Ectodermal cell (in vitro differentiated cells): ENCODE measurements around the gene MNS1. TPM values are rescaled to one million over a fixed set of nuclear protein-coding genes. Genes with fewer than 3 reads are reported as not detected.
A peak's percentile ranks its signal among the peaks of the same experiment; 100 is the strongest.
"Not testable (repeated sequence)": the region's sequence is repeated elsewhere in the genome, so short reads cannot be mapped to it uniquely, and the experiment has no call there.

ENCODE experiments used
- H3K27ac ChIP-seq: 2 replicates; pipeline ENCODE4 v1.7.0; 2013; ENCODE audit warnings: mild to moderate bottlenecking, low read depth, low read length; ENCODE audit not compliant: insufficient read depth, poor library complexity, severe bottlenecking
- H3K27me3 ChIP-seq: 2 replicates; pipeline ENCODE4 v1.7.0; 2013; ENCODE audit warnings: mild to moderate bottlenecking, low read length; ENCODE audit not compliant: insufficient read depth, control insufficient read depth, poor library complexity, severe bottlenecking
- H3K36me3 ChIP-seq: one replicate; pipeline ENCODE4 v1.7.0; 2013; ENCODE audit warnings: low read length; ENCODE audit not compliant: control insufficient read depth, insufficient read depth
- H3K4me1 ChIP-seq: one replicate; pipeline ENCODE4 v1.7.0; 2013; ENCODE audit warnings: low read length; ENCODE audit not compliant: control insufficient read depth, insufficient read depth
- H3K4me3 ChIP-seq: 2 replicates; pipeline ENCODE4 v1.7.0; 2013; ENCODE audit warnings: low read depth, low read length, control low read depth; ENCODE audit not compliant: insufficient read depth
- H3K9me3 ChIP-seq: 2 replicates; pipeline ENCODE4 v1.7.0; 2013; ENCODE audit warnings: mild to moderate bottlenecking, low read length, moderate library complexity; ENCODE audit not compliant: control insufficient read depth
- WGBS, 2 experiments: methylation state at CpG; one replicate each; pipeline ENCODE4 v1.1.7; 2013; ENCODE audit warnings: missing lambda C conversion rate in 2 of 2; 5-methylcytosine and 5-hydroxymethylcytosine counted together
- polyA plus RNA-seq, 4 experiments: library from polyadenylated mRNA; stranded (reverse); fragments of 50-300 nt; gene quantifications; one replicate each; pipeline ENCODE4 v1.2.3, GENCODE V29; 2013

Gene MNS1
- 5.1 TPM for polyA plus RNA-seq (2013, experiment 1 of 4)
- 4.7 TPM for polyA plus RNA-seq (2013, experiment 2 of 4)
- polyA plus RNA-seq (2013, experiment 3 of 4): 3.8 TPM
- polyA plus RNA-seq (2013, experiment 4 of 4): 3.5 TPM

GRCh38 chr15:56464893-56465520 is at the start of gene MNS1:
Gene MNS1, minus strand, starts transcription at chr15:56465137. Its CDS starts 165 bp downstream, at chr15:56464972.
- Histone ChIP-seq H3K4me3 (peak within 1 kb of the TSS; percentile 38), H3K36me3 (no peaks in the 10 kb centered on the region), H3K27me3 (peaks cover 12% of the 10 kb centered on the region), H3K27ac (no peak within 1 kb of the TSS), H3K4me1 (no peaks in the 10 kb centered on the region), H3K9me3 (no peaks in the 10 kb centered on the region)
- 30 to 31% methylated on average over 38 of the region's 38 CpGs for WGBS, 2 experiments

- Histone ChIP-seq H3K27me3 (no peaks in the 10 kb centered on the region), H3K9me3 (no peaks in the 10 kb centered on the region), H3K36me3 (no peaks in the 10 kb centered on the region), H3K27ac (no peak overlapping the region), H3K4me3 (no peak overlapping the region), H3K4me1 (no peaks in the 10 kb centered on the region)
- WGBS, 2 experiments: 71% methylated on average over 7 of the region's 7 CpGs
These were observed 31.7 kb upstream of the MNS1 start for GRCh38 chr15:56496635-56497034.

GRCh38 chr15:56495533-56495932 is 30.6 kb upstream of the MNS1 start:
- Histone ChIP-seq H3K27ac (no peak overlapping the region), H3K27me3 (no peaks in the 10 kb centered on the region), H3K4me1 (no peaks in the 10 kb centered on the region), H3K9me3 (no peaks in the 10 kb centered on the region), H3K4me3 (no peak overlapping the region), H3K36me3 (no peaks in the 10 kb centered on the region)
- WGBS, 2 experiments: 87% methylated on average over 3 of the region's 3 CpGs

- no peaks in the 10 kb centered on the region for H3K4me1 ChIP-seq
- WGBS, 2 experiments: 84 to 88% methylated on average over 3 of the region's 3 CpGs
- no peak overlapping the region for H3K27ac ChIP-seq
- no peak overlapping the region for H3K4me3 ChIP-seq
- no peaks in the 10 kb centered on the region for H3K27me3 ChIP-seq
- no peaks in the 10 kb centered on the region for H3K36me3 ChIP-seq
- H3K9me3 ChIP-seq: no peaks in the 10 kb centered on the region
These were observed 30.1 kb upstream of the MNS1 start for GRCh38 chr15:56495053-56495452.

- Histone ChIP-seq H3K36me3 (no peaks in the 10 kb centered on the region), H3K9me3 (no peaks in the 10 kb centered on the region), H3K4me1 (no peaks in the 10 kb centered on the region), H3K27ac (no peak overlapping the region), H3K27me3 (no peaks in the 10 kb centered on the region), H3K4me3 (no peak overlapping the region)
- 92 to 93% methylated on average over 4 of the region's 4 CpGs for WGBS, 2 experiments
These were observed 28.0 kb upstream of the MNS1 start for GRCh38 chr15:56492791-56493555.

GRCh38 chr15:56492236-56492635 is 27.3 kb upstream of the MNS1 start:
- H3K36me3 ChIP-seq: no peaks in the 10 kb centered on the region
- no peaks in the 10 kb centered on the region for H3K4me1 ChIP-seq
- WGBS, 2 experiments: 91 to 94% methylated on average over 3 of the region's 3 CpGs
- no peak overlapping the region for H3K4me3 ChIP-seq
- no peaks in the 10 kb centered on the region for H3K27me3 ChIP-seq
- H3K27ac ChIP-seq: no peak overlapping the region
- H3K9me3 ChIP-seq: no peaks in the 10 kb centered on the region

- H3K4me1 ChIP-seq: no peaks in the 10 kb centered on the region
- WGBS, 2 experiments: 45 to 46% methylated on average over 5 of the region's 5 CpGs
- H3K27ac ChIP-seq: no peak overlapping the region
These were observed 26.3 kb upstream of the MNS1 start for GRCh38 chr15:56491110-56491722.

GRCh38 chr15:56490461-56490860 is 25.5 kb upstream of the MNS1 start:
- Histone ChIP-seq H3K27ac (no peak overlapping the region), H3K4me1 (no peaks in the 10 kb centered on the region), H3K4me3 (no peak overlapping the region), H3K27me3 (no peaks in the 10 kb centered on the region), H3K36me3 (no peaks in the 10 kb centered on the region), H3K9me3 (no peaks in the 10 kb centered on the region)
- 93 to 100% methylated on average over 1 of the region's 1 CpG for WGBS, 2 experiments

More at GRCh38 chr15:56491110-56491722, 26.3 kb upstream of the MNS1 start:
- Histone ChIP-seq H3K4me3 (no peak overlapping the region), H3K27me3 (no peaks in the 10 kb centered on the region), H3K36me3 (no peaks in the 10 kb centered on the region), H3K9me3 (no peaks in the 10 kb centered on the region)

- not testable (repeated sequence) for H3K4me3 ChIP-seq, H3K27ac ChIP-seq, H3K4me1 ChIP-seq, H3K36me3 ChIP-seq, H3K27me3 ChIP-seq, H3K9me3 ChIP-seq
- WGBS, 2 experiments: 89 to 93% methylated on average over 1 to 2 of the region's 2 CpGs
These were observed 21.3 kb upstream of the MNS1 start for GRCh38 chr15:56486206-56486605.

GRCh38 chr15:56485426-56485825 is 20.5 kb upstream of the MNS1 start:
- H3K9me3 ChIP-seq, H3K27me3 ChIP-seq, H3K27ac ChIP-seq, H3K36me3 ChIP-seq, H3K4me3 ChIP-seq, H3K4me1 ChIP-seq: not testable (repeated sequence)
- WGBS, 2 experiments: 87 to 90% methylated on average over 3 of the region's 3 CpGs
